Measurements from ENCODE around the gene KRTAP5-11.
"Not testable (repeated sequence)": the region's sequence is repeated elsewhere in the genome, so short reads cannot be mapped to it uniquely, and the experiment has no call there.

The KRTAP5-11 gene

DNA sequence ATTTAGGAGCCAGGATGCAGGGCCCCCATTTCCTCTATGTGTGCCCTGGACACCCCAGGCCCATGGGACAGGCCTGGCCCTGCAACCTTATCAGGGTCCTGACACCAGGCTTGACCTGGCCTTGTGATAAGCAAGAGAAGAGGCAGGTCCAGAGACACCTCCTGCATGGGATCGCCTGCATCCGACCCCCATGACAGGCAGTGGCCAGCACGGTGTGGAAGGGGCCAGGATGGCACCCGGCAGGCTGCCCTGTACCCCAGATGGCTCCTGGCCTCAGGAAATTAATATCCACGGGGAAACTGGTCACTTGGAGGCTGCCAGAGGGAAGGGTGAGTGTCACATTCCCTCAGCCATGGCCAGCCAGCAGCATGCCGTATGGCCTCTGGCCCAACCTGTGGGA is 27.7 kb downstream of the KRTAP5-11 start:
- DNase-seq = no peak

DNA sequence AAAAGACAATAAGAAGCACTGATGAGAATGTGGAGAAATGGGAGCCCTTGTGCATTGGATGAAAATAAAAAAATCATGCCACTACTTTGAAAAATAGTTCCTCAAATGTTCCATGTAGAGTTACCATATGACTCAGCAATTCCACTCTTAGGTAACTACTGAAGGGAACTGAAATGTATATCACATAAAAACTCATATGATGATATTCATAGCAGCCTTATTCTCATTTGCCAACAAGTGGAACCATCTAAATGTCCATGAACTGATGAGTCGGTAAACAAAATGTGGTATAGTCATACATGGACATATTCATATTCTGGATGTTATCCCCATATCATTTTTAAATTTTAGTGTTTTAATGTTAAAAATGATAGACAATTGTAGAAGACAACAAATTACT is 31.0 kb downstream of the KRTAP5-11 start:
- DNase-seq = no peak

DNA sequence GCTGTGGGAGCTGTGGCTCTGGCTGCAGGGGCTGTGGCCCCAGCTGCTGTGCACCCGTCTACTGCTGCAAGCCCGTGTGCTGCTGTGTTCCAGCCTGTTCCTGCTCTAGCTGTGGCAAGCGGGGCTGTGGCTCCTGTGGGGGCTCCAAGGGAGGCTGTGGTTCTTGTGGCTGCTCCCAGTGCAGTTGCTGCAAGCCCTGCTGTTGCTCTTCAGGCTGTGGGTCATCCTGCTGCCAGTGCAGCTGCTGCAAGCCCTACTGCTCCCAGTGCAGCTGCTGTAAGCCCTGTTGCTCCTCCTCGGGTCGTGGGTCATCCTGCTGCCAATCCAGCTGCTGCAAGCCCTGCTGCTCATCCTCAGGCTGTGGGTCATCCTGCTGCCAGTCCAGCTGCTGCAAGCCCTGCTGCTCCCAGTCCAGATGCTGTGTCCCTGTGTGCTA is 33.9 kb downstream of the KRTAP5-11 start:
- DNase-seq = no peak

DNA sequence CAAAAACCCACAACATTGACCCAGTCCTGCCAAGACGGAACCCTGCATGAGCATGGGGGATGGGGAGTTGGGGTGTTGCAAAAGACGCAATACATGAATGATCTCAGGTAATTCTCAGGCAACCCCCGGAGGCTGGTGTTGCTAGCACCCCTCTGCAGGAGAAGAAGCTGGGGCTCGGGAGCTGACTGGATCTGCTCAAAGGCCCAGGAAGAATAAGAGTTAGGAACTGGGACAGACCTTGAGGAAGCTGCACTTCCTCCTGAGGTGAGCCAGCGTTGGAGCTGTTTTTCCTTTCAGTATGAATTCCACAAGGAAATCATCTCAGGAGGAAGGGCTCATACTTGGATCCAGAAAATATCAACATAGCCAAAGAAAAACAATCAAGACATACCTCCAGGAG is 34.6 kb downstream of the KRTAP5-11 start, which contains the start of gene KRTAP5-9:
TSS of gene KRTAP5-9 (plus strand) at position 301 of the 400 bp plus-strand sequence. CDS start 238 bp downstream, outside the sequence.
- DNase-seq = no peak

DNA sequence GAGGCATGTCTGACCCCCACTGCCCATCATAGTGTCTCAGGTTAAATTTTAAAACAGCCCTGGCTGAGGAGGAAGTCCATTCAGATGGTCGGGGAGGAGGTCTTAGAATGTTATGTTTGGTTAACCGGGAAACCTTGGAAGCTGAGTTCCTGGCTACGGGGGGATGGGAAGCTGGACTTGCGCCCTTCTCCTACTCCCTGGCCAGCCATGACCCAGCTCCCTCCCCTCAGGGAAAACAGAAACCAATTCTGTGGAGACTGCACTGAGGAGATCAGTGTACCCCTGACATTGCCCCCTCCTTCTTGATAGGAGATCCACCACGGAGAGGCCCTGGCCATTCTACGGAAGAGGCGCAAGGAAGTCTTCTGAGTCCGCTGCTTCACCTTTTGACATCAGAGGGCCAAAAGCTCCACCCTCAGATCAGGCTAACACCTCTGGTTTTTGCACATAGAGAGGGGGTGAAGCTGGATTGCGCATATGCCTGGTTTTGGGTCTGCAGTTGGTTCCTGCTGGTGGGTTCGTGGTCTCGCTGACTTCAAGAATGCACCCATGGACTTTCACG is 37.2 kb downstream of the KRTAP5-11 start:
- no peak for DNase-seq

DNA sequence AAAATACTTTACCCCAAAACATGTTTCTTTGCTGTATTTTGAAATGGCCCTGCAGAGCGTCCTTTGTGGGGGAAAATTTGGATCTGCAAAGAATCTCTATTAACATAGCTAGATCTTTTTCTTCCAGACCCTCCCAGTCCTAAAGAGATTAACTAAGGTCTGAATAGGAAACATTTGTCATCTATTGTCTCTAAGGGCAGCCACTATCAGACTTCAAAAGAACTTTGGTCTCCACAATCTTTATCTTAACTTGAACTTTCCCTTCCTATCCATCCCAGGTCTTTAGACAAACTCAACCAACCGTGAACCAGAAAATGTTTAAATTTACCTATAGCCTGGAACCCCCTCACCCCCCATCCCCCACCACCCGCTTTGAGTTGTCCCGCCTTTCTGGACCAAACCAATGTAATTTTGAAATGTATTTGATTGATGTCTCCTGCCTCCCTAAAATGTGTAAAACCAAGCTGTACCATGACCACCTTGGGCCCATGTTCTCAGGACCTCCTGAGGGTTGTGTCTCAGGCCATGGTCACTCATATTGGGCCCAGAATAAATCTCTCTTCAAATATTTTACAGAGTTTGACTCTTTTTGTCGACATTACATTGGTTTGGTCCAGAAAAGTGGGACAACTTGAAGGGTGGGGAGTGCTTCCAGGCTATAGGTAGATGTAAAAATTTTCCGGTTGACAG is 38.0 kb downstream of the KRTAP5-11 start:
- DNase-seq = no peak

DNA sequence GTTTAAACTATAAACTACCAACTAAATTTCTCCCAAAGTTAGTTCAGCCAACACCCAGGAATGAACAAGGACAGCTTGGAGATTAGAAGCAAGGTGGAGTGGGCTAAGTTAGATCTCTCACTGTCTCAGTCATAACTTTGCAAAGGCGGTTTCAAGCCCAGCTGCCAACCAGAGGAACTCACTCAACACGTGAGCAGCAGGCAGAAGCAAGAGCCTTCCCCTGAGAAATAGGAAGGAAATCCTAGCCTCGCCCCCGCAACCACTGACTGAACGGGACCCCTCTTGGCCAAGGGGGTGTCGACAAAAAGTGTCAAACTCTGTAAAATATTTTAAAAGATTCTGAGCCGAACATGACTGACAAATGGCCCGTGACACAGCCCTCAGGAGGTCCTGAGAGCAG is 38.8 kb downstream of the KRTAP5-11 start:
- DNase-seq = no peak

DNA sequence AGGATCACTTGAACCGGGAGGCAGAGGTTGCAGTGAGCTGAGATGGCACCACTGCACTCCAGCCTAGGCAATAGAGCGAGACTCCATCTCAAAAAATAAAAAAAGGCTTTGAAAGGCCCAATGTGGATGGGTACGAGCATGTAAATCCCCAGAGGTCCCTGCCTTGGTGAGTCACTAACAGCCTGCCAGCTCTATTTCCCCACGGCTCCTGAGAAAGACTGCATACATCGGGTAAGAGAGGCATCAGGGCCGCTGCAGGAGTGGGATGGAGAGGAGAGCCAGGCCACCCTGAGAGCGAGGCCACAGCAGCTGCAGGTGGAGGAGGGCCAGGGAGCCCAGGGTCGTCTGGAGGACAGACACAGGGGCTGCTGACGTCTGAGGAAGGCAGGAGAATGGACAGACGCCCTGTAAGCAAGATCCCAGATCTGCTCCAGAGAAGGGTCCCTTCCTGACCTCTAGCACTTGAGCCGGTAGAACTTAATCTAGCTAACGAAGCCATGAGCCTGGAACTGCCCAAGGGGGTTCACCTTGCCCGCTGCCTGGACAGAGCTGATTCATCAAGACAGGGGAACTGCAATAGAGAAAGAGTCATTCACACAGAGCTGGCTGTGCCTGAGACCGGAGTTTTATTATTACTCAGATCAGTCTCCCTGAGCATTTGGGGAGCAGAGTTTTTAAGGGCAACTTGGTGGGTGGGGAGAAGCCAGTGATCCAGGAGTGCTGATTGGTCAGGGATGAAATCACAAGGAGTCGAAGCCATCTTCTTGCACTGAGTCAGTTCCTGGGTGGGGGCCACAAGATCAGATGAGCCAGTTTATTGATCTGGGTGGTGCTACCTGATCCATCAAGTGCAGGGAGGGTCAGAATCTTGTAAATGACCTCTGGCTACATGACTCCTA is 39.5 kb downstream of the KRTAP5-11 start:
- DNase-seq = no peak

DNA sequence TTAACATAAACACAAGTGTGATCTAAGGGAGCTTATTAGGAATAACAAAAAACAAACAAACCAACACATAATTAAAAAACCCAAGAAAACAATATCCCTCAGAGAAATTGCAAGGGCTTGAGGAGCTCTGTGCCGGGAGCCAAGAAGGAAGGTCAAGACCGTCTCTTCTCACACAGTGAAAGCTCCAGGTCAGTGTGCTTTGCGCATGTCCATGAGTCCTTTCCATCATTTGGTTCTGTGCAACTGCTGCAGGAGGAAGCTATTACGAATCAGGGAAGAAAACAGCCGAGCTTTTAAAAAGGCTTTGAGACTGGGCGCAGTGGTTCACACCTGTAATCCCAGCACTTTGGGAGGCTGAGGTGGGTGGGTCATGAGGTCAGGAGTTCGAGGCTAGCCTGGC is 40.3 kb downstream of the KRTAP5-11 start:
- DNase-seq = no peak

DNA sequence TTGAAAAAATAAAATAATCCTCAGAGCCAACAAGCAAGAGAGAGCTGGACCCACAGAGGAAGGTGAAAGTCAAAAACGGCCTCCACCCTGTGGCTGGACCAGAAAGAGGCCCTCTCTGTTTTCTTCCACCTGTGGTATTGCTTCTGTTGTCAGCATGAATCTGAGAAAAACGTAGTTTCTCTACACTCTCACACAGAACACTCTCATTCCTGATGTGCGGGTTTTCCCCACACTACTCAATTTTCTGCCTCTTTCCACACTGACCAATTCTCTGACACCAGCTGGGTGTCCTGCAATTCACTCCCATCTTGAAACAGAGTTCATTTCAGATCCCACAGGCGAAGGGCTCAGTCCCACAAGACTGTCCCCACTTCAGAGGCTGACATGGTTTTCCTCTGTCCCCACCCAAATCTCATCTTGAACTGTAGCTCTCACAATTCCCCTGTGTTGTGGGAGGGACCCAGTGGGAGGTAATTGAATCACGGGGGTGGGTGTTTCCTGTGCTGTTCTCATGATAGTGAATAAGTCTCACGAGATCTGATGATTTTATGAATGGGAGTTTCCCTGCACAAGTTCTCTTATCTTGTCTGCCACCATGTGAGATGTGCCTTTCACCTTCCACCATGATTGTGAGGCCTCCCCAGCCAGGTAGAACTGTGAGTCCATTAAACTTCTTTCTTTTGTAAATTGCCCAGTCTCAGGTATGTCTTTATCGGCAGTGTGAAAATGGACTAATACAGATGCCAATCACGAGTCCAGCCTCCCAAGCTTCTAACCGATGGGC is 42.0 kb downstream of the KRTAP5-11 start:
- not testable (repeated sequence) for DNase-seq

DNA sequence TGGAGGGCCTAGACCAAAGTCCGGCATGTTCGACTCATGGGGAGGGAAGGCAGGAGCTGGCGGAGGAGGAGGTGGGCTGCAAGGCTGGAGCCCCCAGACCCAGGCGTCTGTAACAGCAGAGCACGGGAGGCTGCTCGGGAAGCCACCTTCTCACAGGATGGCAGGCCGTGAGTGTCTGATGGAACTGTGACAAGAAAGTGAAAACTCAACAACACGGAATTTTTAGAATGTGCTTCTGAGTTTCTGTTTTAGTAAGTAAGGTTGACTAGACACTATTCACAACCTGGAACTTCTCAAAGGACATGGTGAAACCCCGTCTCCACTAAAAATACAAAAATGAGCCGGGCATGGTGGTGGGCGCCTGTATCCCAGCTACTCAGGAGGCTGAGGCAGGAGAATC is 42.7 kb downstream of the KRTAP5-11 start:
- DNase-seq = not testable (repeated sequence)

DNA sequence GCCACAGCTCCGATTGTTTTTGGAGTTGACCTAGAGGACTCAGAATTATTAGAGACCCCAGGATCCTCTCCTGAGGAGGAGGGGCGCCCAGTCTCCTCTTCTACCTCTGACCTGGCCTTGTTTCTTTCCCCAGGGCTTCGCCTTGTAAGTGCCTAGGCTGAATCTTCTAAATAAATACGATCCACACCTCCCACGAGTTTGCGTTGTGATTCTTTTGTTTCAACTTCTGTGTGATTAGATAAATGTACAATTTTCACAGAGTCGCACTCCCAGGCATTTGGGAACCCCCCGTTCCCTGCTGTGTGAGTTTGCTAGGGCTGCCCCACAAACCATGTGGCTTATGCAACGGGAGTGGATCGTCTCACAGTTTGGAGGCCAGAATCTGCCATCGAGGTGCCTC is 43.7 kb downstream of the KRTAP5-11 start:
- DNase-seq = no peak

DNA sequence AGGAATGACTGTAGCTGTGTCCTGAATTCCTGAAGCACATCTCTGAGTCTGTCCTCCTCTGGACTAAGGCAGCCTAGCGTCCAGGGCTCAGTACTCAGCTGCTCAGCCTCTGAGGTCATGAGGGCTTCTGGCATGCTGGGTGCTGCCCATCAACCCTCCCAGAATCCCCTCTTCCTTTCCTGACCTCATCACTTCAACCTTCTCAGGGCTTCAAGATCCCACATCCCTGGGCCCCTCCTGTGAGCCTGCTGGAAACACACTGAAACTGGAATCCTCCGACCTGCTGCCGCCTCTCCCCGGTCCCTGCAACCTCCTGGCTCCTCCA is 44.0 kb downstream of the KRTAP5-11 start:
- DNase-seq = no peak

DNA sequence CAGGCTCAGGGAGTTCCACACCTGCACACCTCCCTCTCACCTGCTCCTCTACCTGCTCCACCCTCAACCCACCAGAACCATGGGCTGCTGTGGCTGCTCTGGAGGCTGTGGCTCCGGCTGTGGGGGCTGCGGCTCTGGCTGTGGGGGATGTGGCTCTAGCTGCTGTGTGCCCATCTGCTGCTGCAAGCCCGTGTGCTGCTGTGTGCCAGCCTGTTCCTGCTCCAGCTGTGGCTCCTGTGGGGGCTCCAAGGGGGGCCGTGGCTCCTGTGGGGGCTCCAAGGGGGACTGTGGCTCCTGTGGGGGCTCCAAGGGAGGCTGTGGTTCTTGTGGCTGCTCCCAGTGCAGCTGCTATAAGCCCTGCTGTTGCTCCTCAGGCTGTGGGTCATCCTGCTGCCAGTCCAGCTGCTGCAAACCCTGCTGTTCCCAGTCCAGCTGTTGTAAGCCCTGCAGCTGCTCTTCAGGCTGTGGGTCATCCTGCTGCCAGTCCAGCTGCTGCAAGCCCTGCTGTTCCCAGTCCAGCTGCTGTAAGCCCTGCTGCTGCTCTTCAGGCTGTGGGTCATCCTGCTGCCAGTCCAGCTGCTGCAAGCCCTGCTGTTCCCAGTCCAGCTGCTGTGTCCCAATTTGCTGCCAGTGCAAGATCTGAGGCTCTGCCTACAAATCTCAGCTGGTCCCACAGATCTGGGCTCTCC is 44.6 kb downstream of the KRTAP5-11 start, which contains the start of gene KRTAP5-8:
TSS of gene KRTAP5-8 (plus strand) at position 49 of the 689 bp plus-strand sequence. CDS start at position 80, 31 bp downstream.
- not testable (repeated sequence) for DNase-seq

DNA sequence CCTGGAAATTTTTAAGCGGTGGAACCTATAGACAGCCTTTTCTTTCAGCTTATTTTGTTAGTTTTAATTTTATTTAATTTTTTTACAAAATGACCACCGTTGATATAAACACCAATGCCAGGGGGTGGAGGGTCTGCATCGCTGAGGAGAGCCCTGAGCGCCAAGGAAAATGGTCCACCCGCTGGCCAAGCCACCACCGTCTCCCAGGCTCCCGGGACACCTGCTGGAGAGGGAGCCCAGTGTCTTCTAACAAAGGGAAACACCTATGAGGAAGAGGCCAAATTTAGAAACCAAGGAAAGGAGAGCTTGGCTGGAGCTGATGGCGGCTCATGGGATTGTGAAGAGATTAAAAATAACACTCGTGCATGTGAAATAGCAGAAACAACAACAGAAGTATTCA is 45.1 kb downstream of the KRTAP5-11 start:
- no peak for DNase-seq

DNA sequence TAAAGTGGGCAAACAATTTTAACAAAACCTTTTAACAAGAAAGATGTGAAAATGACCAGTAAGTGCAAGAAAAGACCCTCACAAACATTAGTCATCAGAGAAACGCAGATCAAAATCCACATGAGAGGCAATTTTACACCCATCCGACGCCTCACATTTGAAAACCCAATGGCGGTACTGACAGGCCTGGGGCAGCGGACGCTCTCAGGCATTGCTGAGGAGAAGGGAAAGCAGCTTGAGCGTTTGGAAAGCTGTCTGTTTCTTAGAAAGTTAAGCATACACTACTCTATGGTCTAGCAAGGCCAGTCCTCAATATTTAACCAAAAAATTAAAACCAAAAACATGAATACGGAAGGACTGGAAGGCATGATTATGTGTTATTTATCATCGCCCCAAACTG is 46.9 kb downstream of the KRTAP5-11 start:
- DNase-seq = no peak

DNA sequence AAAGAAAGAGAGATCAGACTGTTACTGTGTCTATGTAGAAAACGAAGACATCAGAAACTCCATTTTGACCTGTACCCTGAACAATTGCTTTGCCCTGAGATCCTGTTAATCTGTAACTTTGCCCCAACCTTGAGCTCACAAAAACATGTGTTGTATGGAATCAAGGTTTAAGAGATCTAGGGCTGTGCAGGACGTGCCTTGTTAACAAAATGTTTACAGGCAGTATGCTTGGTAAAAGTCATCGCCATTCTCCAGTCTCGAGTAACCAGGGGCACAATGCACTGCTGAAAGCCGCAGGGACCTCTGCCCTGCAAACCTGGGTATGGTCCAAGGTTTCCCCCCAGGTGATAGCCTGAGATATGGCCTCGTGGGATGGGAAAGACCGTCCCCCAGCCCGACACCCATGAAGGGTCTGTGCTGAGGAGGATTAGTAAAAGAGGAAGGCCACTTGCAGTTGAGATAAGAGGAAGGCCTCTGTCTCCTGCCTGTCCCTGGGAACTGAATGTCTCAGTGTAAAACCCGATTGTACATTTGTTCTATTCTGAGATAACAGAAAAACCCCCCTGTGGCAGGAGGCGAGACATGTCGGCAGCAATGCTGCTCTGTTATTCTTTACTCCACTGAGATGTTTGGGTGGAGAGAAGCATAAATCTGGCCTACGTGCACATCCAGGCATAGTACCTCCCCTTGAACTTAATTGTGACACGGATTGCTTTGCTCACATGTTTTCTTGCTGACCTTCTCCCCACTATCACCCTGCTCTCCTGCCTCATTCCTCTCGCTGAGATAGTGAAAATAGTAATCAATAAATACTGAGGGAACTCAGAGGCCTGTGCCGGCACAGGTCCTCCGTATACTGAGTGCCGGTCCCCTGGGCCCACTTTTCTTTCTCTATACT is 47.7 kb downstream of the KRTAP5-11 start:
- DNase-seq = not testable (repeated sequence)

DNA sequence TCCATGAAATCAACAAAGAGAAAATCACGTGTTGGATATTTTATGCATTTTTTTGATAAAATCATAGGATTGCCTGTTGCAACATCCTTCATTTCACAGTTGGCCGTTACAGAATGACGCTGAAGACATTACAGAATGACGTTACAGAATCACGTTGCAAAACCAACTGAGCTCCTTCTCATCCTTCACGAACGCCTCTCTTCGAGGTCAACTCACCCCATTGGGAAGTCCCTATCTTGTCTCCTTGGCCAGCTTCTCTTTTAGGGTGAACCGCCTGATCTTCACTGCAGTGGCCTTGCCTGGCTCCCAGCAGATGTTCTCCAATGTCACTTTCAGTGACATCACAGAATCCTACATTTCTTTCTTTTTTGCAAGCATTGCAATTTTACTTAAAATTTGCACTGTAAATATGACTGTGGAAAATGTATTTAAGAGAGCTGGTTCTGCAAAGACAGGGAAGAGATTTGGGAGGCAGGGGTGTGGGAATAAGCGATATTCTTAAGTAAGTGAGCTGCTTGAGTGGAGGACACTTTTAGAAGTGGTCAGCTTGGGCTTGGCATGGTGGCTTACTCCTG is 50.6 kb downstream of the KRTAP5-11 start:
- no peak for DNase-seq
